Activated naive CD4-positive, alpha-beta T cell (primary cell): ENCODE measurements around the gene NTM.

ENCODE experiments used
- DNase-seq, 4 experiments: peaks; one replicate each; lab custom pipeline; 2025; lab: John Stamatoyannopoulos, UW

NTM gene

GRCh38 chr11:132114743-132115142, 744.3 kb downstream of the NTM start:
- no peak for DNase-seq

- DNase-seq: no peak
Observed at GRCh38 chr11:132115454-132115853, 745.0 kb downstream of the NTM start.

- DNase-seq: no peak
Observed at GRCh38 chr11:132116516-132116915, 746.1 kb downstream of the NTM start.

- DNase-seq: no peak
Observed at GRCh38 chr11:132118661-132119060, 748.2 kb downstream of the NTM start.

- DNase-seq: no peak
Observed at GRCh38 chr11:132119573-132119972, 749.2 kb downstream of the NTM start.

GRCh38 chr11:132122735-132123134, 752.3 kb downstream of the NTM start:
- DNase-seq: no peak

GRCh38 chr11:132123449-132123848, 753.0 kb downstream of the NTM start:
- DNase-seq: no peak

- no peak for DNase-seq
Observed at GRCh38 chr11:132123854-132124835, 753.7 kb downstream of the NTM start.

- DNase-seq: no peak
Observed at GRCh38 chr11:132125988-132126871, 755.8 kb downstream of the NTM start.

GRCh38 chr11:132126973-132127899, 756.8 kb downstream of the NTM start:
- DNase-seq: no peak

GRCh38 chr11:132127900-132128288, 757.5 kb downstream of the NTM start:
- no peak for DNase-seq

- no peak for DNase-seq
Observed at GRCh38 chr11:132131047-132131446, 760.6 kb downstream of the NTM start.

GRCh38 chr11:132131961-132132360, 761.5 kb downstream of the NTM start:
- DNase-seq: no peak

- no peak for DNase-seq
Observed at GRCh38 chr11:132134322-132134721, 763.9 kb downstream of the NTM start.

- no peak for DNase-seq
Observed at GRCh38 chr11:132137289-132137980, 767.0 kb downstream of the NTM start.

- no peak for DNase-seq
Observed at GRCh38 chr11:132137981-132138313, 767.5 kb downstream of the NTM start.

GRCh38 chr11:132139181-132139580, 768.8 kb downstream of the NTM start:
- DNase-seq: no peak

GRCh38 chr11:132140056-132140455, 769.6 kb downstream of the NTM start:
- no peak for DNase-seq

GRCh38 chr11:132142121-132142520, 771.7 kb downstream of the NTM start:
- DNase-seq: no peak

- no peak for DNase-seq
Observed at GRCh38 chr11:132142554-132142953, 772.1 kb downstream of the NTM start.

- DNase-seq: no peak
Observed at GRCh38 chr11:132147464-132147863, 777.0 kb downstream of the NTM start.
